HCT116 (cell line): ENCODE data around the gene CNGA3. TPM values are rescaled to one million over a fixed set of nuclear protein-coding genes. Genes with fewer than 3 reads are reported as not detected.

ENCODE experiments used
- ATAC-seq: fragments of 200-7000 bp; cut with Tn5 transposase; 2 replicates; pipeline ENCODE4 v1.9.1; 2020; ENCODE audit warnings: mild to moderate bottlenecking, moderate library complexity
- BruUV-seq: library from RNA; stranded (reverse); fragments of 400-500 nt; replicated peaks from 2 replicates; lab custom pipeline; 2021; lab: Mats Ljungman, UMichigan
- CTCF ChIA-PET: fragments of 300-600 bp; sonication (Branson Sonifier 250); formaldehyde crosslinking; loops from one replicate; lab custom pipeline; 2021; ENCODE audit warnings: antibody characterized with exemption; lab: Charles Lee
- POLR2A ChIA-PET: fragments of 300-600, 350-600 bp; sonication (Branson Sonifier 250); formaldehyde crosslinking; loops from one replicate; lab custom pipeline; 2021; ENCODE audit warnings: antibody characterized with exemption; lab: Charles Lee
- RAD21 ChIA-PET, 2 experiments: fragments of 300-600 bp; sonication (Branson Sonifier 250); formaldehyde crosslinking; loops; one replicate each; lab custom pipeline; 2023; ENCODE audit warnings: low total read pairs in 2 of 2; ENCODE audit not compliant: uncharacterized antibody in 2 of 2, unreplicated experiment in 2 of 2, low non-redundant PET in 1 of 2; lab: Charles Lee
- DNase-seq: peaks from one replicate; pipeline ENCODE4 v3.0.0-alpha.2; 2010; ENCODE audit warnings: low read depth, low spot score
- H2AFZ ChIP-seq: fragments of 200-600 bp; shearing (Covaris generic), sonication (generic); 2 replicates; pipeline ENCODE4 v1.6.1; 2017; ENCODE audit warnings: low read depth, mixed run types, mixed read lengths, antibody characterized with exemption, low read length; ENCODE audit not compliant: poor library complexity, severe bottlenecking
- H3K27ac ChIP-seq: 2 replicates; pipeline ENCODE4 v1.5.1; 2012; ENCODE audit warnings: low read depth, low read length
- H3K27me3 ChIP-seq: fragments of 200-600 bp; sonication (generic); 2 replicates; pipeline ENCODE4 v1.6.1; 2016; ENCODE audit warnings: mixed run types, low read length, mixed read lengths; ENCODE audit not compliant: insufficient read depth
- H3K36me3 ChIP-seq, 2 experiments: fragments of 200-500 bp in 1 of 2; fragments of 200-600 bp in 1 of 2; sonication (Bioruptor generic) in 1 of 2; sonication (generic) in 1 of 2; 2 replicates each; pipeline versions ENCODE4 v1.5.1 to v1.6.1; 2014 to 2016; ENCODE audit warnings: low read length in 2 of 2, inconsistent platforms in 1 of 2, mixed read lengths in 1 of 2, mixed run types in 1 of 2; ENCODE audit not compliant: insufficient read depth in 2 of 2, control insufficient read depth in 1 of 2
- H3K4me1 ChIP-seq, 2 experiments: fragments of 200-600 bp in 1 of 2; sonication (generic) in 1 of 2; 2 replicates each; pipeline versions ENCODE4 v1.5.1 to v1.6.1; 2012 to 2017; ENCODE audit warnings: low read length in 2 of 2, inconsistent platforms in 1 of 2, mild to moderate bottlenecking in 1 of 2, mixed read lengths in 1 of 2, mixed run types in 1 of 2, moderate library complexity in 1 of 2; ENCODE audit not compliant: insufficient read depth in 2 of 2, control insufficient read depth in 1 of 2
- H3K4me2 ChIP-seq: fragments of 200-600 bp; sonication (generic); 2 replicates; pipeline ENCODE4 v1.6.1; 2017; ENCODE audit warnings: mixed run types, low read length, mixed read lengths
- H3K4me3 ChIP-seq, 2 experiments: fragments of 200-600 bp in 1 of 2; sonication (generic) in 1 of 2; replicated peaks in 1 of 2; 2 replicates each; pipeline ENCODE4 v1.5.1; 2011 to 2016; ENCODE audit warnings: low read length in 2 of 2, control low read depth in 1 of 2, low read depth in 1 of 2, mild to moderate bottlenecking in 1 of 2, mixed read lengths in 1 of 2, mixed run types in 1 of 2
- H3K79me2 ChIP-seq: fragments of 200-600 bp; sonication (generic); 2 replicates; pipeline ENCODE4 v1.6.1; 2017; ENCODE audit warnings: mild to moderate bottlenecking, mixed run types, low read length, moderate library complexity, mixed read lengths; ENCODE audit not compliant: insufficient read depth
- H3K9ac ChIP-seq: fragments of 200-600 bp; sonication (generic); 2 replicates; pipeline ENCODE4 v1.6.1; 2016; ENCODE audit warnings: low read length, mixed read lengths
- H3K9me2 ChIP-seq: fragments of 200-600 bp; sonication (generic), shearing (Covaris generic); 2 replicates; pipeline ENCODE4 v1.6.1; 2017; ENCODE audit warnings: mixed run types, mild to moderate bottlenecking, moderate library complexity; ENCODE audit not compliant: insufficient read depth
- H3K9me3 ChIP-seq, 2 experiments: fragments of 200-500 bp in 1 of 2; fragments of 200-600 bp in 1 of 2; sonication (Bioruptor generic) in 1 of 2; sonication (generic) in 1 of 2; 2 replicates each; pipeline ENCODE4 v1.6.1; 2014 to 2017; ENCODE audit warnings: low read length in 2 of 2, mixed read lengths in 2 of 2, inconsistent platforms in 1 of 2, low read depth in 1 of 2, mild to moderate bottlenecking in 1 of 2, mixed run types in 1 of 2, moderate library complexity in 1 of 2; ENCODE audit not compliant: control insufficient read depth in 1 of 2, insufficient read depth in 1 of 2
- H4K20me1 ChIP-seq: fragments of 200-600 bp; sonication (generic), shearing (Covaris generic); 2 replicates; pipeline ENCODE4 v1.6.1; 2017; ENCODE audit warnings: mixed run types, mild to moderate bottlenecking, moderate library complexity; ENCODE audit not compliant: insufficient read depth
- ATF3 ChIP-seq: IDR thresholded peaks from 2 replicates; pipeline ENCODE4 v1.6.1; 2012
- CBX3 ChIP-seq: IDR thresholded peaks from 2 replicates; pipeline ENCODE4 v1.6.1; 2012; ENCODE audit warnings: low read depth
- CEBPB ChIP-seq: IDR thresholded peaks from 2 replicates; pipeline ENCODE4 v1.6.1; 2012; ENCODE audit warnings: low read depth
- EZH2phosphoT487 ChIP-seq: fragments of 200-600 bp; IDR thresholded peaks from 2 replicates; pipeline ENCODE4 v1.6.1; 2018; ENCODE audit warnings: antibody characterized with exemption, borderline replicate concordance
- FOSL1 ChIP-seq: IDR thresholded peaks from 2 replicates; pipeline ENCODE4 v1.6.1; 2012; ENCODE audit warnings: low read depth
- MAX ChIP-seq: IDR thresholded peaks from 2 replicates; pipeline ENCODE4 v1.6.1; 2012
- POLR2A ChIP-seq: IDR thresholded peaks from 2 replicates; pipeline ENCODE4 v1.7.0; 2011; ENCODE audit warnings: borderline replicate concordance; ENCODE audit not compliant: insufficient read depth, insufficient read length; ENCODE audit errors: extremely low read depth
- POLR2AphosphoS5 ChIP-seq: IDR thresholded peaks from 2 replicates; pipeline ENCODE4 v1.6.1; 2011; ENCODE audit warnings: mild to moderate bottlenecking, low read depth, low read length, moderate library complexity
- RAD21 ChIP-seq: IDR thresholded peaks from 2 replicates; pipeline ENCODE4 v1.6.1; 2012; ENCODE audit warnings: low read depth, mild to moderate bottlenecking
- REST ChIP-seq: IDR thresholded peaks from 2 replicates; pipeline ENCODE4 v1.6.1; 2012; ENCODE audit warnings: low read depth
- SIN3A ChIP-seq: IDR thresholded peaks from 2 replicates; pipeline ENCODE4 v1.6.1; 2012; ENCODE audit warnings: low read depth
- SRF ChIP-seq: IDR thresholded peaks from 2 replicates; pipeline ENCODE4 v1.6.1; 2012; ENCODE audit warnings: low read depth
- TCF7L2 ChIP-seq: IDR thresholded peaks from 2 replicates; pipeline ENCODE4 v1.7.0; 2011; ENCODE audit warnings: borderline replicate concordance, inconsistent platforms; ENCODE audit not compliant: insufficient read depth, insufficient read length; ENCODE audit errors: extremely low read depth
- ZFX ChIP-seq: fragments of 450-650 bp; IDR thresholded peaks from 2 replicates; pipeline ENCODE4 v1.6.1; 2017
- intact Hi-C: fragments of 100-400 bp; cut with micrococcal nuclease; formaldehyde crosslinking; loops from 2 replicates; pipeline ENCODE4 v1.10.0; 2022
- total RNA-seq: library from RNA; stranded (reverse); gene quantifications from one replicate; pipeline ENCODE4 v1.2.1, GENCODE V29; 2021; ENCODE audit not compliant: unreplicated experiment

CNGA3 gene
- total RNA-seq, 1 experiment from 2014 or later = not detected

- ChIA-PET POLR2A (no interaction called here), RAD21 (no interaction called here), CTCF (no interaction called here)
- Histone ChIP-seq H3K4me3 (no peak overlapping the region), H3K79me2 (no peaks in the 10 kb centered on the region), H3K9ac (no peak overlapping the region), H3K9me2 (no peaks in the 10 kb centered on the region), H3K4me2 (no peak overlapping the region), H2AFZ (no peak overlapping the region), H4K20me1 (no peaks in the 10 kb centered on the region), H3K4me1 (0 out of 4 replicates have a peak, but pooled peaks cover 0 to 2% of the 10 kb centered on the region in 2 experiments), H3K9me3 (no peaks in the 10 kb centered on the region), H3K27me3 (no peaks in the 10 kb centered on the region), H3K36me3 (no peaks in the 10 kb centered on the region), H3K27ac (no peak overlapping the region)
- no TSS peak for BruUV-seq
- no peak for DNase-seq
- TF ChIP-seq REST (no peak), SRF (no peak), TCF7L2 (no peak), ATF3 (no peak), SIN3A (no peak), POLR2AphosphoS5 (no peak), RAD21 (no peak), POLR2A (no peak), EZH2phosphoT487 (no peak), ZFX (no peak), CBX3 (no peak), MAX (no peak), CEBPB (no peak), FOSL1 (no peak)
- no peak for ATAC-seq
- intact Hi-C loops = loop anchor here (10.0 kb wide), 1 partner anchor 607 kb away; no protein-coding TSS in a partner anchor
Observed at GRCh38 chr2:98382086-98382485, 35.8 kb downstream of the CNGA3 start.
